Stimulated activated CD4-positive, alpha-beta T cell treated with anti-CD3 and anti-CD28 coated beads, TNF-alpha, amount 100 ng/mL, for 4 hours (primary cell): ENCODE data around the gene TAL1.
A peak's percentile ranks its signal among the peaks of the same experiment; 100 is the strongest.
"Not testable (repeated sequence)": the region's sequence is repeated elsewhere in the genome, so short reads cannot be mapped to it uniquely, and the experiment has no call there.

ENCODE experiments used
- DNase-seq, 3 experiments: peaks; one replicate each; pipeline ENCODE4 v3.0.0-alpha.2; 2020; ENCODE audit warnings: low read depth in 3 of 3

Gene TAL1

GRCh38 chr1:47232187-47232874 is at the start of gene TAL1:
Gene TAL1, minus strand, starts transcription at chr1:47232225. Its CDS starts 6,337 bp downstream, at chr1:47225888.
- DNase-seq, result no peak

GRCh38 chr1:47280142-47280541 is 48.1 kb upstream of the TAL1 start:
- DNase-seq, result no peak

- DNase-seq, result no peak
Measured at GRCh38 chr1:47276850-47277249, 44.8 kb upstream of the TAL1 start.

- DNase-seq, result not testable (repeated sequence)
Measured at GRCh38 chr1:47275811-47276210, 43.8 kb upstream of the TAL1 start.

GRCh38 chr1:47265529-47265928 is 33.5 kb upstream of the TAL1 start:
- DNase-seq, result not testable (repeated sequence)

- DNase-seq, result no peak
Measured at GRCh38 chr1:47262787-47263413, 30.9 kb upstream of the TAL1 start.

GRCh38 chr1:47257224-47257623 is 25.2 kb upstream of the TAL1 start:
- no peak for DNase-seq

GRCh38 chr1:47252795-47253194 is 20.8 kb upstream of the TAL1 start:
- no peak for DNase-seq

GRCh38 chr1:47252369-47252768 is 20.3 kb upstream of the TAL1 start:
- no peak for DNase-seq

GRCh38 chr1:47249755-47250154 is 17.7 kb upstream of the TAL1 start:
- no peak for DNase-seq

- DNase-seq, result no peak
Measured at GRCh38 chr1:47244339-47244862, 12.4 kb upstream of the TAL1 start.

GRCh38 chr1:47243910-47244309 is 11.9 kb upstream of the TAL1 start:
- DNase-seq, result no peak

- DNase-seq, result no peak
Measured at GRCh38 chr1:47241114-47242113, 9.4 kb upstream of the TAL1 start.

GRCh38 chr1:47238935-47239592 is 7.0 kb upstream of the TAL1 start:
- no peak for DNase-seq

- DNase-seq, result no peak
Measured at GRCh38 chr1:47235806-47236205, 3.8 kb upstream of the TAL1 start.

- no peak for DNase-seq
Measured at GRCh38 chr1:47235241-47235681, 3.2 kb upstream of the TAL1 start.

GRCh38 chr1:47233186-47233585 is 1.2 kb upstream of the TAL1 start:
- DNase-seq, result no peak

GRCh38 chr1:47231301-47232186 is 481 bp downstream of the TAL1 start:
- DNase-seq, result peak in 1 of 3 experiments; percentile 15

- no peak for DNase-seq
Measured at GRCh38 chr1:47230692-47231300, 1.2 kb downstream of the TAL1 start.
